ENCODE data around the gene TRAK1.

The TRAK1 gene

DNA sequence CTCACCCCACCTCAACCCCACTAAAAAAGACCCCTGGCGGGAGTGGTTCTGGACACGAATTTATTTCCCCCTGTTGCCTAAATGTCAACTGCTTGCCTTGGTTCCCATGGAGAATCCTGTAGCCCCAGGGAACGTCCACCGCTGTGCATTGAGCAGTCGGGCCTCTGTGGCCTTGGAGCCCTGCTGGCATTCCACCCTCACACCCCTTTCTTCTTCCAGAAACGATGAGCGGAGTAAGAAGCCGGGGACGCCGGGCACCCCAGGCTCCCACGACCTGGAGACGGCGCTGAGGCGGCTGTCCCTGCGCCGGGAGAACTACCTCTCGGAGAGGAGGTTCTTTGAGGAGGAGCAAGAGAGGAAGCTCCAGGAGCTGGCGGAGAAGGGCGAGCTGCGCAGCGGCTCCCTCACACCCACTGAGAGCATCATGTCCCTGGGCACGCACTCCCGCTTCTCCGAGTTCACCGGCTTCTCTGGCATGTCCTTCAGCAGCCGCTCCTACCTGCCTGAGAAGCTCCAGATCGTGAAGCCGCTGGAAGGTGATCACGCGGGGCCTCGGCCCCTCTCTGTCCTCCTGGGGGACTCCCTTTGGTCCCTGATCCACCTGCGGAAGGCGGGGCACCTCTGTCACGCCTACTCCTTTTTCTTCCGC is 111.2 kb downstream of the TRAK1 start:
- H3K4me3 ChIP-seq (ENCODE audit: low read depth, low read length): no peak overlapping the region
- TF ChIP-seq, protein P1, sequence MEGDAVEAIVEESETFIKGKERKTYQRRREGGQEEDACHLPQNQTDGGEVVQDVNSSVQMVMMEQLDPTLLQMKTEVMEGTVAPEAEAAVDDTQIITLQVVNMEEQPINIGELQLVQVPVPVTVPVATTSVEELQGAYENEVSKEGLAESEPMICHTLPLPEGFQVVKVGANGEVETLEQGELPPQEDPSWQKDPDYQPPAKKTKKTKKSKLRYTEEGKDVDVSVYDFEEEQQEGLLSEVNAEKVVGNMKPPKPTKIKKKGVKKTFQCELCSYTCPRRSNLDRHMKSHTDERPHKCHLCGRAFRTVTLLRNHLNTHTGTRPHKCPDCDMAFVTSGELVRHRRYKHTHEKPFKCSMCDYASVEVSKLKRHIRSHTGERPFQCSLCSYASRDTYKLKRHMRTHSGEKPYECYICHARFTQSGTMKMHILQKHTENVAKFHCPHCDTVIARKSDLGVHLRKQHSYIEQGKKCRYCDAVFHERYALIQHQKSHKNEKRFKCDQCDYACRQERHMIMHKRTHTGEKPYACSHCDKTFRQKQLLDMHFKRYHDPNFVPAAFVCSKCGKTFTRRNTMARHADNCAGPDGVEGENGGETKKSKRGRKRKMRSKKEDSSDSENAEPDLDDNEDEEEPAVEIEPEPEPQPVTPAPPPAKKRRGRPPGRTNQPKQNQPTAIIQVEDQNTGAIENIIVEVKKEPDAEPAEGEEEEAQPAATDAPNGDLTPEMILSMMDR (IDR thresholded peaks at IDR 0.05; ENCODE audit: low read depth, low read length): no peak

DNA sequence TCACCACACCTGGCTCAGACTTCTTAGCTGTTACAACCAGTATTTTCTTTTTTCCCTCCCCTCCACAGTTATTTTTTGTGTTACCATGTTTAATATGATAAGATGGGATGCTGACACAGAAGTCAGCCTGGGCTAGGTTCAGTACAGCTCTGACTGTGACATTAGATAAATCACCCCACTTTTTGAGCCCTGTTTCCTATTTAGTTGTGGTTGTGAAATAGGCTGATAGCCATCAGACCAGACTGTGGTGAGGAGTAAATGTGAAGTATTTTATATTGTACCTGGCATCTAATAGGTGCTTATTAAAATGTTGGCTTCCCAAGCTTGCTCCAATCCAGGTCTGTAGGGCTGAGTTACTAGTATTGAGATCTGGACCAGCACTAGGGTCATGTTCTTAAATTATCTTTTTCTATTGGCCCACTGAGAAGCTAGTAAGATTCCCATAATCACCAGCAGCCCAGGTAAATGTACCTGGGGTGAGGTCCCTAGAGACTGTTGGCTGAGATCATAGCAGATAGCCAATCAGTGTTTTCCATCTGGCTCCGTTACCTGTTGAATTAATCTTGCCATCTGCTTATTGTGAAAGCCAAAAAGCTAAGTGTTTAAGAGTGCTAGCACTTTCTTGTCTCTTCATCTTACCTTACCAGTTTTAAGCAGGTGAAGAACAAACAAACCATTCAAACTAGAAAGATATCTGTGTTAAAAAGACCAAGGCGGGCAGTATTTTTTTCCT is 113.9 kb downstream of the TRAK1 start:
- TF ChIP-seq, protein P1 (IDR thresholded peaks at IDR 0.05; ENCODE audit: low read depth, low read length): no peak
- no peak overlapping the region for H3K4me3 ChIP-seq (ENCODE audit: low read depth, low read length)

DNA sequence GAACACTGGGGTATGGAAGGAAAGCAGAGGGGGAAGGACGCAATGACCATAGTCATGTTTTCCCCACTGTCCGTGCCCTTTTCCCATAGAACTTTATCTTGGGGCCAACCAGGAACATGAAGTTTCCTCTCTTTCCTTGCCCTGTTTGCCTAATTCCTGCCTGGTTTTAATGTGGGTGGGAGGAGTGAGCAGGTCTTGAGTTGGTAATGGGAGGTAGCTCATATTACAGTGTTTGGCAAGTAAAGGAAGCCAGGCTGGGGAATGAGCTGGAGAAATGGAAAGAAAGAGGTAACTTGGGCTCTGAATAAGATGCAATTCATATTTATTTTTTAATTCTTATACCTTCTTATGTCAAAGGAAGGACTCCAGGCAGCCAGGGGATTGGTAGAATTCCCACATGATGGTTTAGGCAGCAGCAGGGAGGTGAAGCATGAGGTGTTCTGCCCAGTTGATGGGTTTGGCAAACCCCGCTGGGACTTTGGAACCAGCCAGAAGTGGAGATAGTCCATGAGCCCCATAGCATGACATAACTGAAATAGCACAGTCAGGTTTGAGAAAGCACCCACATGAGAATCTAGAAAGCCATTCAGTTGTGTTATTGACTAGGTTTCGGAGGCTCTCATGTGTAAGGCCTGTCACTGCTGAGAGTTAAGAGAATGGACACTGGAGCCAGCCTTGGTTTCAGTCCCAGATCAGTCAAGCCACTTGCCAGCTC is 114.8 kb downstream of the TRAK1 start:
- TF ChIP-seq, protein P1 (IDR thresholded peaks at IDR 0.05; ENCODE audit: low read depth, low read length): no peak
- H3K4me3 ChIP-seq (ENCODE audit: low read depth, low read length): no peak overlapping the region

DNA sequence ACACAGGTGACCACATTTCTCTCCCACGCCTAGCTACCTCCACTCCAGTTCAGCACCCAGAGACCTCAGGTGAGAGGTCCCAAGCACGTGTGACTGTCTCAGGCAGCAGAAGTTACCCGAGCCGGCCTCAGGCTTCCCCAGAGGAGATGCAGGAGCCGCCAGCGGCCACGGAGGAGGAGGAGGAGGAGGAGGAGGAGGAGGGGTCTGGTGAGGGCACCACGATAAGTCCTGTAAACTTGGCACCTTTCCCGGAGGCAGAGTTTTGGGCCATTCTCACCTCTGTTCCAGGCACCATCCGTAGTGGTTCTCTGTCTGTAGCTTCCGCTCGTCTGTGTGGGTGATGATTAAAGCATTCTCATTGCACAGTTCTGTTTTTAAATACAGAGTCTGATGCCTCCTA is 118.8 kb downstream of the TRAK1 start:
- H3K4me3 ChIP-seq (ENCODE audit: low read depth, low read length): no peak overlapping the region
- TF ChIP-seq, protein P1 (IDR thresholded peaks at IDR 0.05; ENCODE audit: low read depth, low read length): no peak

DNA sequence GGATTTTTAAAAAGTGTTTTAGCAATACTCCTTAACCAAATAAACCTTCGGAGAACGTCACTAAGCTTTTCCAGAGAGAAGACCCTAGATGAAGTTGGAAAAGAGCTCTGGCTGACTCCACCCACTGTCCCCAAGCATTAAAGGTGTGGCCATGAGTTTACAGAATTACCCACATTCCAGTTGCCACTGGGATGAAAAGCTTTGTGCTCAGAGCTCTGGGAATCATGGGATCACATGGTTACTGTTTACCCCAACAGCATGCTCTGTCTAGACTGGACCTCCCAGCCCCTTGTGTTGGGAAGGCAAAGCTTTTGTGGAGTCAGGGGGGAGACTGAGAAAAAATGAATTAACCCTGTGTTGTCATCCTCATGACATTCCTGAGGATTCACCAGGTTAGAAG is 119.6 kb downstream of the TRAK1 start:
- TF ChIP-seq, protein P1 (IDR thresholded peaks at IDR 0.05; ENCODE audit: low read depth, low read length): no peak
- no peak overlapping the region for H3K4me3 ChIP-seq (ENCODE audit: low read depth, low read length)

DNA sequence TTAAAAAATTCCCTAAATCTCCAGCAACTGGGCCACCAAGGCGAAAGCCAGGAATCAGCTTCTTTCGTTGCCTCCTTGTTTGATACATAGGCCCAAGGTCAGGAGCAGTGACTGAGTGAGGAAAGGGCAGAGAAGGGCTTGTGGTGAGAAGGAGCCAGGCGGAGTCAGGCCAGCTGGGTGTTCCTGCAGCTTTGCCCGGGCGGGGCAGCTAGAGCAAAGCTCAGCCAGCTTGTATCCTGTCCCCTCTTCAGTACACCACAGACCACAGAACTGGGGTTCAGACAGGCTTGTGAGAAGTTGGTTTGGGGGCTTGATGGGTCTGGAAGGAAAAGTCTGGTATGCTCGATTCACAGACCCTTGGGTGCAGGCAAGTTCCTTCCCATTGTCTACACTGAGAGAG is 122.3 kb downstream of the TRAK1 start:
- no peak overlapping the region for H3K4me3 ChIP-seq (ENCODE audit: low read depth, low read length)
- TF ChIP-seq, protein P1 (IDR thresholded peaks at IDR 0.05; ENCODE audit: low read depth, low read length): no peak

DNA sequence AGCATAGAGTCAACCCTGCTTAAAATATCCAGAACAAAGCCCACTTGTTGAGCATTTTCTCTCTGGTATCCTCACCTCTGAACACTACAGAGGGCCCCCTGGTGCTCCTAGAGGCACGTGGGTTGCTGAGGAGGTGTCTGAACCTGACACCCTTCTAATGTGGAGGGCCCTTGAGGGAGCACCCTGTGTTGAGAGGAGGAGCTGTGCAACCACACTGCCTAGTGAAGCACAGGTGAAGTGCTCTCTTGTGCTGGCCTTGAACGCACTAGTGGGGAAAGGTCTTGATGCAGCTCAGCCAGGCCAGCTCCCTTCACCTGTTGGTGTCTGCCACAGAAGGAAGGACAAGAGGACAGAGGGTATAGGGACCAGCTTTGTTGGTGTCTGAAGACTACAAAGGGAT is 122.9 kb downstream of the TRAK1 start:
- TF ChIP-seq, protein P1 (IDR thresholded peaks at IDR 0.05; ENCODE audit: low read depth, low read length): no peak
- H3K4me3 ChIP-seq (ENCODE audit: low read depth, low read length): no peak overlapping the region

Data from WI38 (cell line).